D341Med (cell line): ENCODE data around the gene HELT.
"Not testable (repeated sequence)": the region's sequence is repeated elsewhere in the genome, so short reads cannot be mapped to it uniquely, and the experiment has no call there.

Source experiments
- DNase-seq: peaks from one replicate; pipeline ENCODE4 v3.0.0; 2012; ENCODE audit warnings: low spot score

HELT gene

DNA sequence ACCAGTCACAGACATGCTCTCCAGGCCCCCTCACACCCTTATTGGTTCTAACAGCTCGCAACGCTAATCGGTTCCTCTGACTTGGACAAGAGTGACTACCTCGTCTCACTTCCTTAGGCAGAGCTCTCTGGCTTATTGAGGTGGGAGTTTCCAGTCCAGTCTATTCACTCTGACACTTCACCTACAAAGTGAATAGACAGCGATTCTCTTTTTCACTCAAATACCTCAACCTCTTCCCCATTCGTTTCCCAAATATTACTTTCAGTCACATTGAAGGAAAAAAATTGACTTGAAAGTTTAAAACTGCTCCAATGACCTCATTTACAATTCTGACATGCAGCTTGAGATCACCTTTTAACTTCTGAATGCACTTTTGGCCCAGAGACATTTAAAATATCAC lies 17.7 kb downstream of the HELT start:
- DNase-seq: no peak

DNA sequence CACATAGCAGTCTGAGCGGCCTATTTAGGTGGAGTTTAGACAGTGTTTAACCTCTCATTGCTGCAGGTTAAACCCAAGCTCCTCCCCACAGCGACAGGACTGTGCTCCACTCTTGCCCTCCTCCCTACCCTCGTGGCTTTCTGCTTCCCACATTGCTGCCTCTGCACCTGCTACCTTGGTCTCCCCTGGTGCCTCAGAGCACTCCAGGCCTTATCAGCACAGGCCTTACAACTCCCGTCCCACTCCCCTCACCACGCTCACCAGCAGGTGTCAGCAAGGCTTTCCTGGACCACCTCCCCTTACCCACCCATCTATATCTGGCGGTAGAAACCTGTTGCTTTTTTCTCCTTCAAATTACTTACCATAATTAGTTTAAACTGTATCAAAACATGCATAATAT lies 18.6 kb downstream of the HELT start:
- no peak for DNase-seq

DNA sequence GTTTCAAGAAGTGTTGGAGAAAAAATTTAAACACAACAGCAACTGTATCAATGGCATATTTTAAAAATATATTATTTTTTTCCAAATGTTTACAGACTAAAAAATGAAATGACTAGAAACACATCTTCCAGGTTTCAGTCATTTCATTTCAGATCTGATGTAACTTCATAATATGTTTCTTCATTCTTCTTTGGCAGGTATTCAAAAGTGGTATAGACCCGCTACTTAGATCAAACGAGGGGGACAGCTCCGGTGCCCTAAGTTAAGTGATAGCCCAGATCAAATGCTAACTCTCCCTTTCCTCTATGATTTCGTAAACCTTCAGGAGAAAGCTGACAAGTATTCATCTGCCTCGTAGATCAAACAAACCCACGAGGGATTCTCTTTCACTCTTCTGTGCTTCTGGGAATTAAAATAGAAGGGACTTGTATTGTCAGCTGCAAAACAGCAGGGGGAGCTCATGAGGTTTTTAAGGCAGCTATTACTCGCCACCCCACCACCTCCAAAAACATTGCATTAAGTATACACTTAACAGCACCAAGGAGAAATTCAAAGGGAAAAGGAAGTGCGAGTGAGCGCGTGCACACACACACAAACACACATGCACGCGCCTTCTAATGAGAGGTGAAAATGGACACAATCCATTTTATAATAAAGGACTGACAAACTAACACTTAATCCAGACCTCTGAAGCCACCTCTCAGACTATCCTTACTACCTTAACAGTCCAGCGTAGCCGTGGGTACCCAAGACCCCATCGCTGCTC lies 21.4 kb downstream of the HELT start:
- peak; percentile 77 for DNase-seq

DNA sequence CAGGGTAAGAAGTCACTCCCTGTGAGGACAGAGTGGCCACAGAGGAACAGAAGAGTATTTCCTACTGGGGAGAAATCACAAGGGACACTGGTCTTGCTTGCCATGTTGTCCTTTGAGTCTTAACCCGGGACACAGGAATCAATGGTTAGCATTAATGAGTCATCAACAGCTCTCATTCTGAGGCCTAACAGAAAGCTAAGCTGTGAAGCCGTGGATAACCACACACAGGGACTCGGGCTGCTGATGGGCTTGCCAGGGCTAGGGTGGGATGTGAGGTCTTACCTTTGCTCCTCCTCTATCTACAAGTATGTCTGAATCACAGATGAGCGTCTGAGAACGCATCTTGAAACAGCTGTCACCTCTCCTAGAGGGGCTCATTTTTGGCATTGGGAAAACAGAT lies 22.2 kb downstream of the HELT start:
- DNase-seq: no peak

DNA sequence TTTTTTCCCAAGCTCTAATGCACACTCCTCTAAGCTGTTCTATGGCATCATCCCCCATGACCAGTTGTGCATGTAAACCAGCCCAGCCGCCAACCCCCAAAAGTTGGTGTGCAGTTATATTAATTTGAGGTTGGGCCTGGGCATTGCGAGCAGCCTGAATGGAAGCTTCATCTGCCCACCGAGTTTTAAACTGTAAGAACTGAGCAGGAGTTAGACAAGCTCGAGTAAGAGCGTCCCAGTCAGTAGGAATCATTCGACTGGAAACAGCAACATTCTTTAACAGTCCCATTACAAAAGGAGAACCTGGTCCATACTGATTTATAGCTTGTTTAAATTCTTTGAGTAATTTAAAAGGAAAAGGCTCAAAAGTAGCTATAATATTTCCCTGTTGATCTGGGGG lies 32.0 kb downstream of the HELT start:
- DNase-seq: not testable (repeated sequence)

DNA sequence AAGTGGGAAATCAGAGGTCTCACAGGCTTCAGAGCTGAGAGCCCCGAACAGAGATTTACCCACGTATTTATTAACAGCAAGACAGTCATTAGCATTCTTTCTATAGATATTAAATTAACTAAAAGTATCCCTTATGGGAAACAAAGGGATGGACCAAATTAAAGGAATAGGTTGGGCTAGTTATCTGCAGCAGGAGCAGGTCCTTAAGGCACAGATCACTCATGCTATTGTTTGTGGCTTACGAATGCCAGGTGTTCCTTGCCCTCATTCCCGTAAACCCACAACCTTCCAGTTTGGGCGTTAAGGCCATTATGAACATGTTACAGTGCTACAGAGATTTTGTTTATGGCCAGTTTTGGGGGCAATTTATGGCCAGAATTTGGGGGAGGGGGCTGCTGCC lies 33.0 kb downstream of the HELT start:
- DNase-seq: not testable (repeated sequence)

DNA sequence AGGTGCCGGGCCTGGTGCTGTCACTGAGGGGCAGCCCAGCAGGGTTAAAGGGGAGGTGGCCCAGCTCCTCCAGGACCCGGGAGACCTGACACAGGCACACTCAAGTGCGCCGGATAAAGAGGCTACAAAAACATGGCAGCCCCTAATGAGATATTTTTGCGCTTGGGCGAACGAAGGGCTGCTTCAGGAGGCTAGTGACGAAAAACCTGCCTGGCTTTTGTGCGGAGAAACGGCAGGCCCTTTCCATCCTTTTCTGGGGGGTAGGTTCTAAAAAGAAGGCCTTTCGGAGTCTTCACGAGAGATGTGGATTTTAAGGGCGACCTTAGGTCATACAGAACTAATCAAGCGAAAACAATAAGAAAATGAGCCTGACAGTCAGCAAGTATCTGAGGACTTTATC lies 35.5 kb downstream of the HELT start:
- DNase-seq: no peak

DNA sequence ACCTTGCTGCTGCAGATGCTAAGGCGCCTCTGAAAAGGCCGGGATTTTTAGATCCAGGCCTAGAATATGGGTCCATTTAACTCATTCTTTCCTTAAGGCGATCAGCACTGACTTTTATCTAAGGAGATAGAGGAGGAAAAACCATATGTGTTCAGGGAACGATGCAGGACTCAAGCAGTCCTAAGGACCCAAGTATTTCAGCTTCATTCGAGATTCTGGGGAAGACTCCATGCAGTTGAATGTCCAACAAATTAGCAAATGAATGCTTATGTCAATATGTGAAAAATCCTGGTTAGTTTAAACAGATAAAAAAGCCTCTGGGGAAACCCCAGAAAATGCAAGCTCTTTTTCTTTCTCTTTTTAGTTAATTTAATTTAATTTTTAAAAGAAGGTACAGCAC lies 36.0 kb downstream of the HELT start:
- DNase-seq: no peak

DNA sequence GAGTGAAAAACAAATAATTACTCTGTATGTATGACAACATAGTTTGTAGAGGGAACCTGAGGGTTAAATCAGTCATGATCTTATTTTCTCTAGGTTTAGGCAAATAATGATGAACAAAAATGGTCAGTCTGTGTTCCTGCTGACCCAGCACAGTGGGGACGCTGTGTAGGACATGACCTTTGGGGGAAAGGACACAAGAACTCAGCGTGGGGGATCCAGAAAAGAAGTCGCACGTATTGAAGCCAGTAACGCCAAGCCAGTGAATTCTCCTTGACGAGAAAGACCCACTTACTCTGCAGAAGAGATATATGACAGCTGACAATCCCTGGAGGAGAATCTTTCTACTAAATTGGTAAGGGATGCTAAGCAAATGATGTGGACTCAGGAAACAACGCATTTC lies 36.6 kb downstream of the HELT start:
- DNase-seq: no peak

DNA sequence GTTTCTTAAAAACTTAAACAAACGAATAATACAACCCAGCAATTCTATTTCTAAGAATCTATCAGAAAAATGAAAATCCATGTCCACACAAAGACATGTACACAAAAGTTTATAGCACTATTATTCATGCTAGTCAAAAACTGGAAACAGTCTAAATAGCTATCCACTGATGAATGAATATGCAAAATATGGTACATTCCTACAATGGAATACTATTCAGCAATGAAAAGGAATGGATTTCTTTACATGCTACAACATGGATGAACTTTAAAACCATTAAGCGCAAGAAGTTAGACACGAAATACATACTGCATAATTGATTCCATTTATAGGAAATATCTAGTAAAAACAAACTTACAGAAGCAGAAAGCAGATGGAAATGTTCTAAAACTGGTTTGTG lies 43.3 kb downstream of the HELT start:
- DNase-seq: no peak

DNA sequence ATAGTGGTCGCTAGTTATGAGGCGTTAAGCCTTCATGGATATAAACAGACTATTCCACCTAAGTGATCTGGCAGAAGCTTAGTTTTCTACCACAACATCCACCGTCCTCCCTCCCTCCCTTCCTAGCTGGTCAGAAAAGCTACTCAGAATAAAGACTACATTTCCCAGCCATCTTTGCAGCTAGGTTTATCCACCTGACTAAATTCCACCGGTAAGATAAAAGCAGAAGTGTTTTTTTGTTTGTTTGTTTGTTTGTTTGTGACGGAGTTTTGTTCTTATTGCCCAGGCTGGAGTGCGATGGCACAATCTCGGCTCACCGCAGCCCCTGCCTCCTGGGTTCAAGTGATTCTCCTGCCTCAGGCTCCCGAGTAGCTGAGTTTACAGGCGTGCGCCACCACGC lies 44.3 kb downstream of the HELT start:
- no peak for DNase-seq

DNA sequence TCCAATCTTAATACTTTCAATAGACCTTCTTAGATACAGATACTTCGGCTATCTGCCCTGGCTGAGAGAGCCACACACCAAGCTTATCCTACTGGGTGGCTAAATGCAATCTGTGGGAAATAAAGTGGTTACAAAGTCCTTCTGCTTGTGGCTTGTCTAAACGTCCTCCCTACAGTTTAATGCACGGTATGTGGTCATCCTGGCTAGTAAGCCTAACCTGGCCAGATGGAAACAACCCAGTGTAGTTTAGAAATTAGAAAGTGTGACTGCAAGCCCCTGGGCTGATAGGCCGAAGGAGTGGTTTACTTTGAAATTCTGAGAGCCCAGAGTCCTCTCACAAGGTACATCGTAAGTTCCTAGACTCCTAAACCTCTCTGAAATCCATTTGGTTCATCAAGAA lies 47.9 kb downstream of the HELT start:
- no peak for DNase-seq

DNA sequence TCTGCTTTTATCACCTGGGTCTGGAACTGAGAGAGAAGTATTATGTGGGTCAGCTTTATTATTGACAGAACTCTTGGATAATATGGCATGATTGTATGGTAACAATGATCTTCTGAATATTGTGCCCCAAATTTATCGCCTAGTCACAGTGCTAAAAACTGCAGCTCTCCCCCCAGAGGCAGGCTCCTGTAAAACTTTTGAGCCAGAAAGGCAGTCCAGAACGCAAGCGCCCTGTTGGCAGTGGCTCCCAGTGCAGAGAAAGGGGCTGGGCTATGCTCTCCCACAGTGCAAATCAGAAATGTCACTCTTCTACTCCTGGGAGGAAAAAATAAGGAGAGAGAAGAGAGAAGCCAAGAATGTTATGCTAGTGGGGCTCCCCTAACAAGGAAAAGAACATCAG lies 50.5 kb downstream of the HELT start:
- DNase-seq: no peak
